HepG2 (cell line): ENCODE measurements around the gene TSC22D4. TPM values are rescaled to one million over a fixed set of nuclear protein-coding genes. Genes with fewer than 3 reads are reported as not detected.
A peak's percentile ranks its signal among the peaks of the same experiment; 100 is the strongest.

Experiments used
- ATAC-seq: fragments of 200-7000 bp; cut with Tn5 transposase; 3 replicates; pipeline ENCODE4 v1.9.1; 2020; ENCODE audit warnings: mild to moderate bottlenecking, moderate library complexity
- Bru-seq: library from RNA; stranded (reverse); fragments of 400-500 nt; gene quantifications from one replicate; lab custom pipeline; 2021; lab: Mats Ljungman, UMichigan
- BruChase-seq, 2 experiments: library from RNA; stranded (reverse); fragments of 400-500 nt; gene quantifications; one replicate each; lab custom pipeline; 2021; lab: Mats Ljungman, UMichigan
- BruUV-seq: library from RNA; stranded (reverse); fragments of 400-500 nt; replicated peaks from 2 replicates; lab custom pipeline; 2021; lab: Mats Ljungman, UMichigan
- CTCF ChIA-PET: fragments of 300-600 bp; formaldehyde crosslinking; extraction: SDS; loops from one replicate; lab custom pipeline; 2021; ENCODE audit warnings: low total read pairs, inconsistent platforms, low intra/inter-chr PET ratio; lab: Yijun Ruan, JAX
- POLR2A ChIA-PET: fragments of 350-600 bp; sonication (Branson Sonifier 250); formaldehyde crosslinking; loops from one replicate; lab custom pipeline; 2020; ENCODE audit warnings: antibody characterized with exemption, inconsistent platforms; lab: Yijun Ruan, JAX
- DNase-seq: peaks from one replicate; pipeline ENCODE4 v3.0.0-alpha.2; 2015; ENCODE audit warnings: low spot score
- FAIRE-seq: peaks from 3 replicates; lab custom pipeline; 2011; peaks lifted over from hg19 to GRCh38; lab: Jason Lieb, UNC
- H2AFZ ChIP-seq: one replicate; pipeline ENCODE4 v1.6.1; 2011; ENCODE audit warnings: low read length, inconsistent platforms
- H3K27ac ChIP-seq: fragments of 300-600 bp; 3 replicates; pipeline ENCODE4 v1.8.0; 2011; ENCODE audit warnings: mixed run types, mild to moderate bottlenecking, mixed read lengths, low read length, inconsistent platforms; ENCODE audit not compliant: insufficient read depth; ENCODE audit errors: extremely low read length
- H3K27me3 ChIP-seq, 2 experiments: fragments of 200-600 bp in 1 of 2; 2 replicates in 1 of 2; 3 replicates in 1 of 2; pipeline versions ENCODE4 v1.6.0 to v1.8.0; 2011; ENCODE audit warnings: low read length in 2 of 2, mild to moderate bottlenecking in 2 of 2, moderate library complexity in 2 of 2, inconsistent platforms in 1 of 2; ENCODE audit not compliant: insufficient read depth in 2 of 2, control insufficient read depth in 1 of 2
- H3K36me3 ChIP-seq, 2 experiments: fragments of 200-600 bp in 1 of 2; replicated peaks in 1 of 2; 2 replicates in 1 of 2; 3 replicates in 1 of 2; pipeline versions ENCODE4 v1.5.1 to v1.8.0; 2011; ENCODE audit warnings: low read length in 2 of 2, inconsistent platforms in 1 of 2; ENCODE audit not compliant: insufficient read depth in 2 of 2, control insufficient read depth in 1 of 2
- H3K4me1 ChIP-seq: 2 replicates; pipeline ENCODE4 v1.5.1; 2012; ENCODE audit warnings: low read length, inconsistent platforms; ENCODE audit not compliant: insufficient read depth
- H3K4me2 ChIP-seq: 2 replicates; pipeline ENCODE4 v1.6.0; 2011; ENCODE audit warnings: low read depth, low read length, inconsistent platforms
- H3K4me3 ChIP-seq, 3 experiments: fragments of 200-600 bp in 1 of 3; sonication (generic), shearing (Covaris generic) in 1 of 3; replicated peaks in 1 of 3; 2 replicates each; pipeline ENCODE4 v1.5.1; 2011 to 2016; ENCODE audit warnings: low read length in 3 of 3, inconsistent platforms in 2 of 3, low read depth in 2 of 3, mild to moderate bottlenecking in 2 of 3, control low read depth in 1 of 3, mixed read lengths in 1 of 3; ENCODE audit not compliant: insufficient read depth in 1 of 3
- H3K79me2 ChIP-seq: one replicate; pipeline ENCODE4 v1.6.1; 2011; ENCODE audit warnings: low read length, inconsistent platforms; ENCODE audit not compliant: insufficient read depth
- H3K9ac ChIP-seq: 2 replicates; pipeline ENCODE4 v1.6.0; 2011; ENCODE audit warnings: mild to moderate bottlenecking, low read depth, low read length, inconsistent platforms; ENCODE audit not compliant: insufficient read depth
- H3K9me3 ChIP-seq: 2 replicates; pipeline ENCODE4 v1.5.1; 2012; ENCODE audit warnings: mild to moderate bottlenecking, low read length
- H4K20me1 ChIP-seq: 2 replicates; pipeline ENCODE4 v1.6.0; 2011; ENCODE audit warnings: inconsistent platforms, mild to moderate bottlenecking, low read length, moderate library complexity; ENCODE audit not compliant: insufficient read depth
- FOXC1 ChIP-seq: sonication (generic); formaldehyde crosslinking; IDR thresholded peaks from 2 replicates; pipeline ENCODE4 v1.8.0; 2022; ENCODE audit warnings: mild to moderate bottlenecking, missing genetic modification reagents, borderline replicate concordance
- FOXO4 ChIP-seq: sonication (generic); formaldehyde crosslinking; conservative IDR thresholded peaks from 2 replicates; pipeline ENCODE4 v1.8.1; 2023; ENCODE audit warnings: missing genetic modification reagents
- KLF16 ChIP-seq, 2 experiments: sonication (generic) in 1 of 2; formaldehyde crosslinking in 1 of 2; IDR thresholded peaks; 2 replicates each; pipeline versions ENCODE4 v1.6.1 to v1.8.0; 2016 to 2023; ENCODE audit warnings: missing genetic modification reagents in 2 of 2, missing compliant biosample characterization in 1 of 2
- LBX2 ChIP-seq: sonication (generic); formaldehyde crosslinking; IDR thresholded peaks from 2 replicates; pipeline ENCODE4 v1.5.0; 2020; ENCODE audit warnings: missing genetic modification reagents, mild to moderate bottlenecking, borderline replicate concordance
- REL ChIP-seq: sonication (generic); formaldehyde crosslinking; conservative IDR thresholded peaks from 2 replicates; pipeline ENCODE4 v1.8.0; 2022; ENCODE audit warnings: mild to moderate bottlenecking, missing genetic modification reagents, moderate library complexity
- ZNF329 ChIP-seq: sonication (generic); formaldehyde crosslinking; IDR thresholded peaks from 2 replicates; pipeline ENCODE4 v1.9.0; 2021; ENCODE audit warnings: low read depth, mild to moderate bottlenecking, missing genetic modification reagents
- ZNF552 ChIP-seq: sonication (generic); formaldehyde crosslinking; IDR thresholded peaks from 2 replicates; pipeline ENCODE4 v1.9.0; 2022; ENCODE audit warnings: missing genetic modification reagents, mild to moderate bottlenecking, borderline replicate concordance
- ZNF605 ChIP-seq: sonication (generic); formaldehyde crosslinking; IDR thresholded peaks from 2 replicates; pipeline ENCODE4 v1.8.0; 2022; ENCODE audit warnings: mild to moderate bottlenecking, missing genetic modification reagents
- ZNF619 ChIP-seq: sonication (generic); formaldehyde crosslinking; IDR thresholded peaks from 2 replicates; pipeline ENCODE4 v1.4.0; 2020; ENCODE audit warnings: mild to moderate bottlenecking, missing genetic modification reagents
- ZNF674 ChIP-seq: sonication (generic); formaldehyde crosslinking; IDR thresholded peaks from 2 replicates; pipeline ENCODE4 v1.5.0; 2020; ENCODE audit warnings: low read depth, mild to moderate bottlenecking, missing genetic modification reagents
- ZNF775 ChIP-seq: sonication (generic); formaldehyde crosslinking; IDR thresholded peaks from 2 replicates; pipeline ENCODE4 v1.4.0; 2020; ENCODE audit warnings: missing genetic modification reagents, mild to moderate bottlenecking, moderate library complexity, borderline replicate concordance
- ZNF850 ChIP-seq: sonication (generic); formaldehyde crosslinking; conservative IDR thresholded peaks from 2 replicates; pipeline ENCODE4 v1.9.0; 2021; ENCODE audit warnings: mild to moderate bottlenecking, missing genetic modification reagents
- ZXDC ChIP-seq: sonication (generic); formaldehyde crosslinking; IDR thresholded peaks from 2 replicates; pipeline ENCODE4 v1.5.0; 2020; ENCODE audit warnings: mild to moderate bottlenecking, missing genetic modification reagents
- WGBS: methylation state at CpG from one replicate; pipeline ENCODE4 v1.1.6; 2017; ENCODE audit warnings: low lambda C conversion rate; 5-methylcytosine and 5-hydroxymethylcytosine counted together
- in situ Hi-C: cut with HindIII; loops from 2 replicates; pipeline ENCODE4 v1.10.0; 2017; ENCODE audit warnings: low pct_unique_long_range_greater_than_20kb; ENCODE audit not compliant: extremely low pct_ligation_motif_present
- intact Hi-C: fragments of 100-400 bp; cut with micrococcal nuclease; formaldehyde crosslinking; loops from one replicate; pipeline ENCODE4 v1.10.0; 2022; ENCODE audit not compliant: unreplicated experiment
- long read RNA-seq, 2 experiments: library from RNA in 1 of 2; library from polyadenylated mRNA in 1 of 2; stranded (forward) in 1 of 2; unstranded in 1 of 2; transcript quantifications; one replicate each; pipeline ENCODE4 v2.0.0, GENCODE V29; 2019 to 2022
- polyA minus RNA-seq, 3 experiments: library from RNA; depleted of rRNA, polyadenylated mRNA; stranded (reverse); fragments of >200 nt; gene quantifications; 2 replicates each; pipeline ENCODE4 v1.2.3, GENCODE V29; 2011; ENCODE audit warnings: low replicate concordance in 1 of 3
- polyA plus RNA-seq, 8 experiments: library from polyadenylated mRNA; depleted of rRNA in 3 of 8; stranded (reverse) in 7 of 8; unstranded in 1 of 8; fragments of >200 nt; fragmentation: Illumina TruSeq in 4 of 8; extraction: Trizol in 4 of 8; gene quantifications; 2 replicates each; pipeline versions ENCODE4 v1.2.1 to v1.2.3, GENCODE V29; 2011 to 2016; ENCODE audit warnings: low read depth in 4 of 8, missing spikeins in 1 of 8, mixed read lengths in 1 of 8; ENCODE audit not compliant: insufficient read depth in 1 of 8
- total RNA-seq, 5 experiments: library from RNA; depleted of rRNA; stranded (reverse); fragments of >200 nt; fragmentation: Illumina TruSeq; extraction: Trizol; gene quantifications; 2 replicates each; pipeline ENCODE4 v1.2.3, GENCODE V29; 2016; ENCODE audit warnings: low read depth in 1 of 5

TSC22D4 gene
- total RNA-seq (2016; rRNA removed; fragmentation: Illumina TruSeq; extraction: Trizol) (6.3 and 7.7 TPM in 2 replicates), polyA plus RNA-seq (2011; rRNA removed) (8.7 and 10.1 TPM in 2 replicates), polyA minus RNA-seq (2011; rRNA and poly(A)+ RNA removed; ENCODE audit: low replicate concordance) (9.9 and 13.8 TPM in 2 replicates), Bru-seq, nascent RNA (percentile 46 among the genes with signal in this experiment), BruChase-seq, experiment 1, labeled RNA remaining after a 6-hour chase (percentile 61 among the genes with signal in this experiment), BruChase-seq, experiment 2, labeled RNA remaining after a 2-hour chase (percentile 54 among the genes with signal in this experiment)
- 2.6 and 2.9 TPM in 2 replicates for total RNA-seq (2016; cell fraction: cytosol; rRNA removed; fragmentation: Illumina TruSeq; extraction: Trizol; ENCODE audit: low read depth)
- total RNA-seq (2016; cell fraction: insoluble cytoplasmic fraction; rRNA removed; fragmentation: Illumina TruSeq; extraction: Trizol) = 5.6 and 7.4 TPM in 2 replicates
- 4.7 and 8.1 TPM in 2 replicates for total RNA-seq (2016; cell fraction: membrane; rRNA removed; fragmentation: Illumina TruSeq; extraction: Trizol)
- 4.4 and 5.5 TPM in 2 replicates for total RNA-seq (2016; cell fraction: nucleus; rRNA removed; fragmentation: Illumina TruSeq; extraction: Trizol)
- polyA plus RNA-seq (2011; cell fraction: cytosol; rRNA removed) = 6.5 and 10.9 TPM in 2 replicates
- polyA plus RNA-seq (2011; cell fraction: nucleus; rRNA removed) = 17.7 and 20.7 TPM in 2 replicates
- 6.9 and 11.5 TPM in 2 replicates for polyA plus RNA-seq (2012)
- polyA plus RNA-seq (2016; cell fraction: cytosol; fragmentation: Illumina TruSeq; extraction: Trizol; ENCODE audit: low read depth) = 2.7 and 4.0 TPM in 2 replicates
- 10.1 and 11.1 TPM in 2 replicates for polyA plus RNA-seq (2016; cell fraction: insoluble cytoplasmic fraction; fragmentation: Illumina TruSeq; extraction: Trizol; ENCODE audit: low read depth)
- polyA plus RNA-seq (2016; cell fraction: membrane; fragmentation: Illumina TruSeq; extraction: Trizol; ENCODE audit: low read depth) = 6.2 and 8.1 TPM in 2 replicates
- polyA plus RNA-seq (2016; cell fraction: nucleus; fragmentation: Illumina TruSeq; extraction: Trizol; ENCODE audit: insufficient read depth, low read depth) = 13.1 and 14.8 TPM in 2 replicates
- 7.0 and 9.1 TPM in 2 replicates for polyA minus RNA-seq (2011; cell fraction: cytosol; rRNA and poly(A)+ RNA removed)
- polyA minus RNA-seq (2011; cell fraction: nucleus; rRNA and poly(A)+ RNA removed) = 3.0 and 4.5 TPM in 2 replicates
- long read RNA-seq, experiment 1, partial matches to known transcripts = 1 of 2 reads
- long read RNA-seq, experiment 1, other reads (novel, unspliced or antisense) = 0 of 2 reads
- long read RNA-seq, experiment 2, transcript TSC22D4-201 (5 exons, 2,383 nt) = major isoform, 16 of 47 reads
- long read RNA-seq, experiment 2, partial matches to known transcripts = 13 of 47 reads
- long read RNA-seq, experiment 2, other reads (novel, unspliced or antisense) = 16 of 47 reads

GRCh38 chr7:100478958-100479660, at the start of gene TSC22D4:
Gene TSC22D4, minus strand, starts transcription at chr7:100479214. Its CDS starts 1,176 bp downstream, at chr7:100478038.
- Histone ChIP-seq H3K27ac (peak within 1 kb of the TSS; percentile 37), H3K79me2 (peaks cover 1% of the 10 kb centered on the region), H3K27me3 (peaks cover 0 to 13% of the 10 kb centered on the region in 2 experiments; a peak in 3 of 5 replicates), H3K9me3 (no peaks in the 10 kb centered on the region), H3K9ac (peak within 1 kb of the TSS; percentile 75), H3K4me3 (peak within 1 kb of the TSS; percentile 72 to 96 (median 90)), H3K4me1 (peaks cover 30% of the 10 kb centered on the region), H2AFZ (peak within 1 kb of the TSS; percentile 94), H4K20me1 (no peaks in the 10 kb centered on the region), H3K36me3 (peaks cover 0 to 3% of the 10 kb centered on the region in 2 experiments; a peak in 3 of 5 replicates), H3K4me2 (peak within 1 kb of the TSS; percentile 85)
- POLR2A ChIA-PET = interaction anchor here (0.6 to 2.2 kb wide), 12 partner anchors 9 to 1479 kb away, joined by 3 to 18 read pairs (median 4); partner anchors contain the start of genes AGFG2, FBXO24, LRCH4 and MEPCE
- ATAC-seq (peak; percentile 60), DNase-seq (peak; percentile 73), FAIRE-seq (peak; percentile 81)
- in situ Hi-C loops = no loop called here
- CTCF ChIA-PET = interaction anchor here (1.1 kb wide), 1 partner anchor 10 kb away, joined by 3 read pairs; no protein-coding TSS in a partner anchor
- 1% methylated on average over 11 of the region's 27 CpGs for WGBS
- intact Hi-C loops = no loop called here
- no TSS peak for BruUV-seq
- no peak for TF ChIP-seq ZNF619 (CRISPR knock-in tag)
- peak; percentile 81 for TF ChIP-seq FOXC1 (CRISPR knock-in tag)
- no peak for TF ChIP-seq ZNF329 (CRISPR knock-in tag)
- TF ChIP-seq ZNF775 (CRISPR knock-in tag) = no peak
- no peak for TF ChIP-seq ZXDC
- no peak for TF ChIP-seq FOXO4 (CRISPR knock-in tag)
- no peak for TF ChIP-seq LBX2 (CRISPR knock-in tag)
- no peak for TF ChIP-seq REL (CRISPR knock-in tag)
- TF ChIP-seq ZNF605 = no peak
- no peak for TF ChIP-seq ZNF674 (CRISPR knock-in tag)
- TF ChIP-seq ZNF552 = no peak
- no peak for TF ChIP-seq ZNF850 (CRISPR knock-in tag)
- no peak for TF ChIP-seq KLF16 (CRISPR knock-in tag; IDR thresholded peaks at IDR 0.05)
